CD4-positive, alpha-beta T cell treated with Interleukin-6 for 4 hours (primary cell): Measurements from ENCODE around the gene PARP11.
A peak's percentile ranks its signal among the peaks of the same experiment; 100 is the strongest.
"Not testable (repeated sequence)": the region's sequence is repeated elsewhere in the genome, so short reads cannot be mapped to it uniquely, and the experiment has no call there.

Source experiments
- DNase-seq: peaks from one replicate; pipeline ENCODE4 v3.0.0-alpha.2; 2020; ENCODE audit warnings: mixed read lengths

Gene PARP11

DNA sequence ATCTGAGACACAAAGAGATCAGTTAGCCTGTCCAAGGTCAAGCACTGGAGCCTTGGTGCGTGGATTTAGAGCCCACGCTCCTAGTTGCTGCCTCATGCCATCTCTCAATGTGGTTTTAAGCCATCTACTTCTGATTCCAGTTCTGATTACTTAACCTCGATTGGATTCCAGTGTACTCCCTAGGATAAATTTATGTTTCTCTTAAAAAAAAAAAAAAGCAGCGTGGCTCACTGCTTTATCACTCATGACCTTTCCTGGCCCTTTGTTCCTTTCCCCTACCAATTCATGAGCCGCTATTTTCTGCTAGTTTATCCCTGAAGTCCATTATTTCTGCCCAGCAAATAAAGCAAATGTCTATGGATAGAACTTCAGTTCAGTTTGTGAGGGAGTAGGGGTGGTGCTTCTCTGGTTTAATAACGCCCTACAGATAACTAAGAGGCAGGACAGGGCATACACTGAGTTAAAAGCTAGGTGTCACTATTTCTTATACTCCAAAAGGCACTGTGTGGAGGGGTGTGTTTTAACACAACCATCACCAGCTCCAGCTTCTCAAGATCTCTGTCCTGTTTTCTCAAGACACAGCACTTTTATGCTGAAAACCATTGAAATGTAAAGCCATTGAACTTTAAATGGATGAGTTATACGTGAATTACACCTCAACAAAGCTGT, 9.8 kb upstream of the PARP11 start:
- peak; percentile 18 for DNase-seq

DNA sequence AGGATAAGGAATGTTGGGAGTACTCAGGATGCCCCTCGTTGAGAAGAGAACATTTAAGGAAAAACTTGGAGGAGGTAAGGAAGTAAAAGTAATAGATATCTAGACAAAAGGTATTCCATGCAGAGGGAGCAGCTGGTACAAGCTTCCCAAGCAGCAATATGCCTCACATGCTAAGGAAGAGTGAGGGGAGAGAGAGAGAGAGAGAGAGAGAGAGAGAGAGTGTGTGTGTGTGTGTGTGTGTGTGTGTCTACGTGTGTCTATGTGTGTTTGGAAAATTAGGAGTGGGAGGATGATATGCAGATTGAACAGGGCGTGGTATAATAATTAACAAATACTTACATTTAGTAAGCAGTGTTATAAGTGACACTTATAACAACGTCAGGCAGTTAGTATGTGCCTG, 9.2 kb upstream of the PARP11 start:
- DNase-seq, result no peak

DNA sequence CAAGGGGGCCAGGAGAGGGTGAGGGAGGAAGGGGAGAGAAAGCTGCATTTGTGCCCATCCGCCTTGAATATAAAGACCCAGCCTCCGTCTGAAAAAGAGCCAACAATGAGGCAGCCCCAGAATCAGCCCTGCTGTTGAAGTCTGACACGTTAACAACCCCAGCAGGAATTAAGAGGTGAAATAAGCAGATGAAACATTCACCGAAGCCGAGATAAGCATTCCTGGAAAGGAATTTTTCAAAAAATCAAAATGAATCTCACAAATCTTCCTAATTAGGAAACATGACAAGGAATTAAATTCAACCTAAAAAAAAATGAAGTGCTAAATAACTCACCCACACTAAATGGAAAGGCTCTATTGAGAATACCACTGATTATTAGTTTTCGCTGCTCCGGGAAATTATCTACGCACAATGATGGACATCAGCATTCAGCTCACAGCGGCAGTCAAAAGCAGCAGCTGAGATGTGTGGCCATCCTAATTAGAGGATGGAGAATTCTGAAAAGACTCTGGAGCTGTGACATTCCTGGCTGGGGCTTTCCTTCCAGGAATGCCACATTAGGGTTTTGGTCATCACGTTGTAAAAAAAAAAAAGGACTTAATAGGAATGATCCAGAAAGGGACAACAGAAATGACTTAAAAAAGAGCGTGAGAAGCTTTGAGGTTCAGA, 8.2 kb upstream of the PARP11 start:
- DNase-seq, result no peak

DNA sequence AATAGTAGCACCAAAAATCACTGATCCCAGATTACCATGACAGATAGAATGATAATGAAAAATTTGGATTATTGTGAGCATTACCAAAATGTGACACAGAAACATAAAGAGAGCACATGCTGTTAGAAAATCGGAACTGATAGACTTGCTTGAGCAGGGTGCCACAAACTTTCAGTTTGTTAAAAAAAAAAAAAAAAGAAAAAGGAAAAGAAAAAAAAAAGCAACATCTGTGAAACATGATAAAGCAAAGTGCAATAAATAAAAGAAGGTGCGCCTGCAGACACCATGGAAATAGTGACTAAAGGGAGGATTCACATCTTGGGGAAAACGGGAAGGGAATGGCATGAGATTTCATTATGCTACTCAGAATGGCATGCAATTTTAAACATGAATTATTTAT, 6.6 kb upstream of the PARP11 start:
- no peak for DNase-seq

DNA sequence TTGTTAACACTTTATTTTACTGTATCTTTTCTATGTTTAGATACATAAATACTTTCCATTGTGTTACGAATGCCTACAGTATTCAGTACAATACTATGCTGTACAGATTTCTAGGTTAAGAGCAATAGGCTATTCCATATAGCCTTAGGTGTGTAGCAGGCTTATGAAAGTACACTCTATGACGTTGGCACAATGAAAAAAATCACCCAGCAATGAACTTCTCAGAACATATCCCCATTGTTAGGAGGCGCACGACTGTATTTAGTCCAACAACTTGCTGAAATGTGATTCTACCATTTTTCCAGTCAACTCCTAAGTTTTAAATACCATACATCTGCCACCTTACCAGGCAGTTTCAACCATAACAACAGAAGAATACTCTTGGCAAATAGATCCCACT, 1.8 kb downstream of the PARP11 start:
- no peak for DNase-seq

DNA sequence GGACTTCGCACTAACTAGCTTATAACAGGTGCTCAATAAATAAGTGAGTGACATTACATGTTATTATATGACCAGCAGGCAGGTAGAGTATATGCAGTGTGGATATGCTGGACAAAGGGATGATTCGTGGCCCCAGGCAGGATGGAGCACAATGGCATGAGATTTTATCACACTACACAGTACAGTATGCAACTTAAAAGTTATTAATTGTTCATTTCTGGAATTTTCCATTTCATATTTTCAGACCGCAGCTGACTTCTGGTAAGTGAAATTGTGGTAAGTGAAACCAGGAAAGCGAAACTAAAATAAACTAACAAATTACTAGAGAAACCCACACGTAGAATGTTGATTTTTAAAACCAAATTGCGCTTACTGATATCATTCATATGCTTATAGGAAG, 3.3 kb downstream of the PARP11 start:
- DNase-seq, result peak; percentile 29

DNA sequence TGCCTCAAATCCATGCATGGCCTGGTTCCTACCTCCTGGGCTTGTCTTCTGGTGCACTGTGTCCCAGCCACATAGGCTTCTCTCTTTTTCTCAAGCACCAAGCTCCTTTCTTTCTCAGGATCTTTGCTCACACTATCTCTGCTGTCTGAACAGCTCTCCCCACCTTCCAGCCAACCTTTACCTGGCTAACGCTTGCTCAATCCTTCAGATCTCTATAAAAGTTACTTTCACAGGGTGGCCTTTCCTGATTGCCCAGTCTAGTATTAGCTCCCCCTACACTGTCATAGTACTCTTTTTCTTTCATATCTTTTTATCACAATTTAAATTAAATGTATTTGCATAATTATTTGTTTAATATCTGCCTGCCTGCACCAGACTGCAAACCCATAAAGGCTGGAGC, 3.8 kb downstream of the PARP11 start:
- no peak for DNase-seq

DNA sequence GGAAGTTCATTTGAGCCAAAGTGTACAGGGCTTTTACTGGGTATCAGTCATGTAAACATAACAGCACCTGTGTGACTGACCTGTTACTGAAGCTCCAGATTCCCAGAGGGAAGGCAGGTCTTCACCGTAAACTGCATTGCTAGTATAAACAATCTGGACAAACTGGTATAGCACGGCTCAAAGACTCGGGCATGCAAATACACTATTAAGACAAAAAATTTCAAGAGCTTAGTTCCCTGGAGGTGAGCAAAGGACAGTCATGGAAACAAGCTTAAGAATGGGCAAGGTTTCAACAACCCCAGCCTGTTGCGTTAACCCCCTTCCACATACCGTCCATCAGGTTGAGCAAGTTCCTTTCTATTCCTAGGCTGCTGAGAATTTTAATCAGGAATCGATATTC, 9.4 kb downstream of the PARP11 start:
- DNase-seq, result no peak

DNA sequence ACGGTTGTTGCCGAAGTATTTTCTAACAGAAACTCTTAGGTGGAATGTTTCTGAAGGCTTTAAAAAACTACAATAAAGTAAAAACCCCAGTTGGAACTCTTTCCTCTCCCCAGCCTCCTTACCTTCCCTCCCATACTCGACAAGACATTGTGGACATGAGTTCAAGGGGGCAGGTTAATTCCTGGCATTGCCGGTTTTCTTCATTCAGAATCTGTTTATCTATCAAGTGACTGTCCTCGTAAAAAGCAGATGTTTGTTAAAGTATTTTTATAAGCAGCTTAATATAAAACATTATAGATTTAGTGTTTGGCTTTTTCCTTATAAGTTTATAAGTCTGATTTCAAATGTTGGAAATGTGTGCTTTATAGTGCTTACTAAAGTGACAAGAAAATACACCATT, 30.7 kb downstream of the PARP11 start:
- no peak for DNase-seq

DNA sequence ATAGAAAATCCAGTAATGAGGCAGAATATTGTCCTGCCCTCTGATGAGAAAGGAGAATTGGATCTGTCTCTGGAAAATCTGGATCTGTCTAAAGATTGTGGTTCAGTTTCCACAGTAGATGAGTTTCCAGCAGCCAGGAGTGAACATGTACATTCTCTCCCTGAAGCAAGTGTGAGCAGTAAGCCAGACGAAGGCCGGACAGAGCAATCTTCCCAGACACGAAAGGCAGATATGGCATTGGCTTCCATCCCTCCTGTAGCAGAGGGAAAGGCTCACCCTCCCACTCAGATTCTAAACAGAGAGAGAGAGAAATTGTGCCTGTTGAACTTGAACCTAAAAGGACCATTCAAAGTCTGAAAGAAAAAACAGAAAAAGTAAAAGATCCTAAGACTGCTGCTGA, 31.4 kb downstream of the PARP11 start:
- DNase-seq, result no peak

DNA sequence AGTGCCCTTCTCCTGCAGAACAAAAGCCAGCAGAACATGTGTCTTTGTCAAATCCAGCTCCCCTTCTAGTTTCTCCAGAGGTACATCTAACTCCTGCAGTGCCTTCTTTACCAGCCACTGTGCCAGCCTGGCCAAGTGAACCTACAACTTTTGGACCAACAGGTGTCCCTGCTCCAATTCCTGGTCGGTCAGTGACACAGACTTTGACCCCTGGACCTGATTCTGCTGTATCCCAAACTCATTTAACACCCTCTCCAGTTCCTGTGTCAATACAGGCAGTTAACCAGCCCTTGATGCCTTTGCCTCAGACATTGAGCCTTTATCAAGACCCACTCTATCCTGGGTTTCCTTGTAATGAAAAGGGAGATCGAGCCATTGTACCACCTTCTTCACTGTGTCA, 32.4 kb downstream of the PARP11 start:
- DNase-seq, result not testable (repeated sequence)

DNA sequence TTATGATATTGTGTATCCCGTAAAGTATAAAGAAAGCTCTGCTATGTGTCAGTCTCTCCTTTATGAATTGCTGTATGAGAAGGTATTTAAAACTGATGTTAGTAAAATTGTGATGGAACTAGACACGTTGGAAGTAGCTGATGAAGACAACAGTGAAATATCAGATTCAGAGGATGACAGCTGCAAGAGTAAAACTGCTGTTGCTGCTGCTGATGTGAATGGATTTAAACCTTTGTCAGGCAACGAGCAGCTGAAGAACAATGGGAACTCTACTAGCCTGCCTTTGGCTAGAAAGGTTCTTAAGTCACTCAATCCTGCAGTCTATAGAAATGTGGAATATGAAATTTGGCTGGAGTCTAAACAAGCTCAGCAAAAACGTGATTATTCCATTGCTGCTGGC, 33.5 kb downstream of the PARP11 start:
- DNase-seq, result not testable (repeated sequence)

DNA sequence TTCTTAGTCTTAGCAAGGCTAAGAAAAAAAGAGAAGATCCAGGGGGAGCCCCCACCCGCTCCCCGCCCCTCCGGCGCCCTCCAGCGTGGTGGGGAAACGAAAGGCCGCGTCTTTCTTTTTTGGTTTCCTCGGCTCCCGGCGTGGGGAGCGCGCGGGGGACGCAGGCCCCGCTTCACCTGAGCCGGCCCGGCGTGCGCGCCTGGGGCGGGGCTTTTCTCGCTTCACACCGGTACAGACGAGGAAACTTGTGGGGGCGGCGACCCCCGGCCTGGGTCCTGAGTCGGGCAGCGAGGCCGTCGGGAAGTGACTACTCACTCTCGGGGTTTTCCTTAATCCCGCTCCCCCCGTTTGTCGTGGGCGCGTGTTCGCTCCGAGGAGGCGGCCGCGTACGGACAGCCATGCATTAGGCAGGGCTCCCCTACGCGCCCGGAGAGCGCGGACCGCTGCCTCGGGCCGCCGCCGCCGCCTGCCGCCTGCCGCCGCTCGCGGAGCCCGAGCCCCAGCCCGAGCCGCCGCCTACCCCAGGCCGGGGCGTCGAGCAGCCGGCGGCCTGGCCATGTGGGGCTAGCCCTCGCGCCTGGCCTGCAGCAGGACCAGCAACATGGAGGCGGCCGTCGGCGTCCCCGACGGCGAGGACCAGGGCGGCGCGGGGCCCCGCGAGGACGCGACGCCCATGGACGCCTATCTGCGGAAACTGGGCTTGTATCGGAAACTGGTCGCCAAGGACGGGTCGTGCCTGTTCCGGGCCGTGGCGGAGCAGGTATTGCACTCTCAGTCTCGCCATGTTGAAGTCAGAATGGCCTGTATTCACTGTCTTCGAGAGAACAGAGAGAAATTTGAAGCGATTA, 34.3 kb downstream of the PARP11 start:
- peak; percentile 24 for DNase-seq

DNA sequence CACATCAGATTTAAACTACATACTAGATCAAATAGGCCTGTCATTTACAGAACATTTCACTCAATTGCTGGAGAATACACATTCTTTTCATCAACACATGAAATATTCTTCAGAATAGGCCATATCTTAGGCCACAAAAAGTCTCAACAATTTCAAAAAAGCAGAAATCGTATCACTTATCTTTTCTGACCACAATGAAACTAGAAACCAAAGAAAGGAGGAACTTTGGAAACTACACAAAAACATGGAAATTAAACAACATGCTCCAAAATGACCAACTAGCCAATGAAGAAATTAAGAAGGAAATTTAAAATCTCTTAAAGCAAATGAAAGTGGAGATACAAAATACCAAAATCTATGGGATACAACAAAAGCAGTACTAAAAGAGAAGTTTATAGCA, 35.1 kb downstream of the PARP11 start:
- no peak for DNase-seq

DNA sequence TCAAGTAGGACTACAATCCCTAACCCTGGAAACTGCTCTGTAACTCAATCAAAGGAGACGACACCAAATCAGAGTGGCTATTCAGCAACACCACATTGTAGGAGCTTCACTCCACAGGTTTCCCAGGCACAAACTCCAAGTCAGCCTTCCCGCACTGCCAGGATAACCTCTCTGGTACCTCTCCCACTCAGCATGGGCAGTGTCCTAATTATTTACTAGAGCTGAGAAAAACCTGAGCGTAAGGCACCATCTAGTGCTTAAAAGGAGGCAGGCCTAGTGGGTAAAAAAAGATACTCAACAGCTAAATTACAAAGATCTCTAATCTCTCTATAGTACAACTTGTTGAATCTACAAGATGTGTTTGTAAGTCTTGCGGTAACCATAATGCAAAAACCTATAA, 36.1 kb downstream of the PARP11 start:
- no peak for DNase-seq

DNA sequence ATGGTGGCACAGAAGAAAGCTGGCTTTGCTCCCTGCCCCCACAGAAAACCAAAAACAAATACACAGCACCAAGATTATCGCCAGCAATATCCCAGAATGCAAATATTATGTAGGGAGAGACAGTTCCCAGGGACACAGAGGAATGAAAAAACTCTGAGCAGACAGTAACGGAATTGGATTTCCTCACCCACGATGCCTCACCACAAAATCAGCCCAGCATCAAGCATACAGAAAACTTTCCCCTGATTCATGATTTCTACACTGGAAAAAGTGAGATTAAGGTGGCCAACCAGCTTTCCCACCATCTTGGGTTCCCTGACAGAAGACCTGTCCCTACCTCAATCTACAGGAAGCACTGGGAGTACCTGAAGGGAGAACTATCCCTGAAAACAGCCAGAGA, 36.6 kb downstream of the PARP11 start:
- no peak for DNase-seq

DNA sequence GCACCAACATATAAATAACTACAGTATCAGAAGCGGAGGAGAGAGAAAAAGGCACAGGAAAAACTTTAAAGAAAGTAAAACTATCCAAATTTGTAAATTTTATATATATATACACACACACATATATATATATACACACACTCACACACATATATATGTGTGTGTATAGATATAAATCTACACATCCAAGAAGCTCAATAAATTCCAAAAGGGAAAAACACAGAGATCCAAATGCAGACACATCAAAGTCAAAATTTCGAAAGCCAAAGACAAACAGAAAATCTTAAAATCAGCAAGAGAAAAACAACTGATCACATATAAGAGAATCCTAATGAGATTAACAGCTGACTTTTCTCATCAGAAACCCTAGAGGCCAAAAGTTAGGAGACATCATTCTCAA, 37.3 kb downstream of the PARP11 start:
- DNase-seq, result no peak

DNA sequence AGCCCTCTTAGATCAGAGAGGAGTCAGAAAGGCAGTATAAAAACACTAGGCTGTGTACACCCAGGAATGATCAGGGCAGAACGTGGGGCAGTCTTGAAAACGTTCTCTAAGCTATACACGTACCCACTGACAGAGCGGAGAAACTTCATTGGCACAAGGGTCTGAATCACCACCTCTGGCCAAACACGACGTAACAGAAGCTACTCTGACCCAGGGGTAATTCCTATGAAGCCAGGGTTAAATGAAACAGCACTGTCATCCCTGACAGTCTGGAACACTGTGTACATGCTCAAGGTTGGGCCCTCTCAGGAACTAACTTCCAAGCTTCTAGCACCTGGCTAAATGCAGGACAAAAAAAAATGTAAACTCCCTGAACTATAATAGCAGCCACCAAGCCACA, 38.4 kb downstream of the PARP11 start:
- no peak for DNase-seq

DNA sequence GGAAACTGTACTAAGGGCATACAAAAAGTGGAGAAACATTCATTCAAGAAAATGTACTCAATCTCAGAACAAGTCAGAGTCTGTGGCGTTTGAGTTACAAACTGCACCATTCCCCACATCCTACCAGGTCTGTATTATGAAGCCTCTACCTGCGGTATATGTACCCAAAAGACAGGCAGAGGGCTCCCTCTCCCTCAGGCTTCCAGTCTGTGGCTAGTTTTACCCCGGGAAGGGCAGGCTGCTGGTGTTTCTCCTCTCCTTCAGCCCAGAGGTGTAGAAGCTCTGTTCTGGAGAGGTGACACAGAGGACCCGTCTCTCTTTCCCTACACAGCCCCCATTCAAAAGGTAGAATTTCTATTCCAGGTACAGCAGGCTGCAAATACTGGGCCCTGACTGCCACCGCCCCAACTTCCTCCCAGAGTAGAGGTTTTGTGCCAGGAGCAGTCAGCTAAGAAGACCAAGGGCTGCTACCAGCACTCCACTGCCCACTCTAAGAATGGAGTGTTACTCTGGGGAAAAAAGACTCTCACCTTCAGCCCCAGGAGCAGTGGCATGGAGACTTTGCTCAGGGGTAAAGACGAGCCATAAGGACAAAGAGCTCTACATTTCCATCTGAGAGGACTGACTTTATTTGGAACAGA, 39.4 kb downstream of the PARP11 start:
- DNase-seq, result no peak

DNA sequence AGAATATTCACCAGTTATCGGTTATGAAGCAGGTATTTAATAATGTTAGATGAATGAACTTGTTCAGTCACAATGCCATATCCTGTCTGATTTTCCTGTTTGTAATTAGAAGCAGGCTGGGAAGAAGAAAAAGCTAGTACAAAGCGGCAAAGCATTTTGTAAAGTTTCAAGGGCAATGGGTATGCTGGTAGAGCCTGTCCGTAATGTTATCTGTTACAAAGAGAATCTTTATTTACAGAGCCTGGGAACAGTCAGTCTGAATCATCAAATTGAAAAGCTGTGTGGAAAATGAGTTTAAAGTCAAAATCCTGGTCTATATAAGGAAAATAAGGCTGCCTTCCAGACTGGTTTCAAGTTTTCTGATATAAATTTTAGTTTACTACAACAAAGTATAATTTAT, 40.5 kb downstream of the PARP11 start:
- no peak for DNase-seq

DNA sequence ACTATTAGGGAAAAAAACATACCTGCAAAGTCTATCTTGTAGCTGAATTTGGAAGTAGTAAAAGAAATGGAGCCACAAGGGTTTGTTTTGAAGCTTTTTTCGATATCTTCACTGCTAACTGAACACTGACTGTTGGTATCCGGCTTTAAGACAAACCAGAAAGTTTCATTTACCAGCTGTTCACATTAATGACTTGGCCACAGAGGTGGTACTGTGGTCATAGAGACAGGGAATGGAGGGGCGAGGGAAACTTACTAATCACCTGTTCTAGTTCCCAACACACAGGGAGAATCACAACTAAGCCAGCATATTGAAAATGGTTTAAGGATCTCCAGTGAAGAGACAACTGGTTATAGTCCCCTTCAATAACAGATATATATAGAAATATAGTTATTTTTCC, 44.3 kb downstream of the PARP11 start:
- DNase-seq, result no peak

DNA sequence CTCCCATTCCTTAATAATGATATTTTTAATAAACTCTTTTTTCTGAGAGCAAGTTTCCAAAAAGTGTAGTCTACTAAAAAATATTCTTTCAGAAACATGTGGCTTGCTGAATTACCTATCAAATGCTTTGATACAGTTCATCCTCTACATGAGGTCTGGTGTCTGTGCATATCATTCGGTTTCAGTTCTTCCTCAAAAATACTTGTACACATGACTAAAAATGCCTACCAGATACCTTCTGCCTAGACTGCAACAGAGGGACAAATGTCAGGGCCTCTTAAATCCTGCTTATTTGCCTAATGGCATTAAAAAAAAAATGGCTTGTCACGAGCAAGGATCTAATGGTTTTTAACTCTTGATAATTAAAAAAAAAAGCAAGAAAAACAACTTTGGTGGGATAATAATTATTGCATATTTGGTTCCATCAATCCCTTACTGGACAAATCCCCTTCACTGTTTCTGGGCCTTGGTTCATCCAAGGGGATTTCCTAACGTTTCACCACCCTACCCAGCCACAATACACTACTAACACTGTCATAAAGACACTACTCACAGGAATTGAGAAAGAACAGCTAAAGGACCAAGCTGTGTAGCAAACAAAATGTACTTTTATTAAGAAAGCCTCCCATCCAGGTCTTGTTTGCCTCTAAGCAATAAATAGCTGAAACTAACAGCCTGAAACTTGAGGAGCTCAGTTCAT, 45.7 kb downstream of the PARP11 start:
- DNase-seq, result no peak

DNA sequence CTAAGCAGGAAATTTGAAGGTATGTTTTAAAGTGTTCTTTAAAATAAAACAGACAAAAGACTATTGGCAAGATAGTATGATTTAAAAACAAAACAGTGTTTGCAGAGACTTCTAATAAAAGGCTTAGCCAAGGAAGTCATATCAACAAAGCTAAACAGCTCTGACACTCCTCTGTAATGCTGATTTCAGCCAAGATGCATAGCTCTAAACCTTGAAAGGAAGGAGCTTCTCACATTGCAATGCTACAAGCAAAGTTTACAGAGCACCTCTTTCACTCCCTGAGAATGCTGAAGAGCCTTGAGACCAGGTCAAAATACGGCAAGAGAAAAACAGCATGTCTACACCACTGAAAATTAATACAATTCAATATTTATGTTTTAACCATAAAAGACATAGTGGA, 51.8 kb downstream of the PARP11 start:
- DNase-seq, result no peak
